MM.1S (cell line): ENCODE data around the gene CNTD1.
A peak's percentile ranks its signal among the peaks of the same experiment; 100 is the strongest.

Source experiments
- DNase-seq: peaks from one replicate; pipeline ENCODE4 v3.0.0-alpha.2; 2015
- H2AFZ ChIP-seq: fragments of 300-600 bp; sonication (generic); 2 replicates; pipeline ENCODE4 v1.6.0; 2016; ENCODE audit warnings: antibody characterized with exemption, low read length
- H3F3A ChIP-seq: fragments of 300-600 bp; sonication (generic); 2 replicates; pipeline ENCODE4 v1.6.1; 2016; ENCODE audit warnings: mild to moderate bottlenecking, antibody characterized with exemption, low read length, moderate library complexity, mixed read lengths; ENCODE audit not compliant: insufficient read depth
- H3K27ac ChIP-seq: fragments of 300-600 bp; sonication (generic); 2 replicates; pipeline ENCODE4 v1.5.1; 2016; ENCODE audit warnings: mild to moderate bottlenecking, low read length
- H3K27me3 ChIP-seq: fragments of 300-600 bp; sonication (generic); replicated peaks from 2 replicates; pipeline ENCODE4 v1.6.0; 2016; ENCODE audit warnings: low read length; ENCODE audit not compliant: insufficient read depth
- H3K36me3 ChIP-seq: fragments of 300-600 bp; sonication (generic); replicated peaks from 2 replicates; pipeline ENCODE4 v1.6.1; 2016; ENCODE audit warnings: mild to moderate bottlenecking, low read length, mixed read lengths; ENCODE audit not compliant: insufficient read depth
- H3K4me1 ChIP-seq: fragments of 300-600 bp; sonication (generic); 2 replicates; pipeline ENCODE4 v1.6.1; 2016; ENCODE audit warnings: low read length, mixed read lengths
- H3K4me2 ChIP-seq: fragments of 300-600 bp; sonication (generic); 2 replicates; pipeline ENCODE4 v1.6.0; 2016; ENCODE audit warnings: low read depth, low read length
- H3K4me3 ChIP-seq: fragments of 300-600 bp; sonication (generic); 2 replicates; pipeline ENCODE4 v1.5.1; 2016; ENCODE audit warnings: low read length, mixed read lengths
- H3K79me2 ChIP-seq: fragments of 300-600 bp; sonication (generic); 2 replicates; pipeline ENCODE4 v1.6.1; 2016; ENCODE audit warnings: mixed run types, low read length, mixed read lengths
- H3K9ac ChIP-seq: fragments of 300-600 bp; sonication (generic); 2 replicates; pipeline ENCODE4 v1.6.1; 2016; ENCODE audit warnings: low read length, mixed read lengths
- H3K9me2 ChIP-seq: fragments of 300-600 bp; sonication (generic); replicated peaks from 2 replicates; pipeline ENCODE4 v1.6.1; 2016; ENCODE audit warnings: mild to moderate bottlenecking, low read length, mixed read lengths; ENCODE audit not compliant: insufficient read depth
- H3K9me3 ChIP-seq: fragments of 300-600 bp; sonication (generic); replicated peaks from 2 replicates; pipeline ENCODE4 v1.6.1; 2016; ENCODE audit warnings: mild to moderate bottlenecking, low read length, mixed read lengths; ENCODE audit not compliant: insufficient read depth
- H4K20me1 ChIP-seq: fragments of 300-600 bp; sonication (generic); 2 replicates; pipeline ENCODE4 v1.6.1; 2016; ENCODE audit warnings: mild to moderate bottlenecking, low read length, moderate library complexity, mixed read lengths; ENCODE audit not compliant: insufficient read depth
- CTCF ChIP-seq: fragments of 300-600 bp; sonication (generic); IDR thresholded peaks from 2 replicates; pipeline ENCODE4 v1.5.1; 2016; ENCODE audit warnings: antibody characterized with exemption, low read length, mixed read lengths
- EZH2 ChIP-seq: fragments of 300-600 bp; sonication (generic); optimal IDR thresholded peaks from 2 replicates; pipeline ENCODE3; 2017; ENCODE audit warnings: low read depth, mild to moderate bottlenecking, antibody characterized with exemption, low read length, mixed read lengths
- EZH2phosphoT487 ChIP-seq: fragments of 300-600 bp; sonication (generic); IDR thresholded peaks from 2 replicates; pipeline ENCODE4 v1.6.1; 2018; ENCODE audit warnings: antibody characterized with exemption, low read length

The CNTD1 gene

DNA sequence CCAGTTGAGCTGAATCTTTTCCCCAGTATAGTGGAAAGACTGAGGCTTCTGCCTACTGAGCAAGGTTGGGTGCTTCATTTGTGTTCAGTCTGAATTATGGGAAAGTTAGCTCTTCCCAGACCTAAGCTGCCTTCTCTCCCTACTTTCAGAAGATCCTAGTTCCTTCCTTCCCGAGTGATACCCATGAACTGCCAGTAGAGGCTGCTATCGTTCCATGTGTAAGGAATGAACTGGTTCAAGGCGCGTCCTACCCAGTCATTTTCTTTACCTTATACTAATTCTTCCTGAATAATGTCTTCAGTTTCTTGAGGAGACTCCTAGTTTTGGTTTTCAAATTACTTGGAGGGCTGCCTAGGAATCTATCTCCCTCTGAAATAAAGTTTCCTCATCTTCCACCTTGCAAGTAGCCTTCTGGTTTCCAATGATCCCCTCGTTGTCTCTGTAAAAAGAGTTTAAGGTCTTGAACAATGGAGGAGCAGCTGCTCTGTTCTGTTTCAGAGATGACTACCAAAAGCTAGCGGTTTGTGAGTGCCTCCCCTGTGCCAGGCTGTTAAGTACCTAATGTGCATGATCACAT is 44.8 kb downstream of the CNTD1 start:
- H2AFZ ChIP-seq: no peak overlapping the region
- H4K20me1 ChIP-seq: no peaks in the 10 kb centered on the region
- peaks cover 28% of the 10 kb centered on the region; the same call in 1 of the 2 replicates for H3K36me3 ChIP-seq
- H3K27me3 ChIP-seq: no peaks in the 10 kb centered on the region
- no peaks in the 10 kb centered on the region for H3K4me1 ChIP-seq
- TF ChIP-seq CTCF (peak; percentile 77), EZH2 (no peak), EZH2phosphoT487 (no peak)
- H3K4me2 ChIP-seq: no peak overlapping the region
- no peak overlapping the region for H3K4me3 ChIP-seq
- no peaks in the 10 kb centered on the region for H3K9me3 ChIP-seq
- H3K79me2 ChIP-seq: peaks cover 3% of the 10 kb centered on the region
- H3F3A ChIP-seq: peaks cover 11% of the 10 kb centered on the region
- H3K27ac ChIP-seq: no peak overlapping the region
- no peaks in the 10 kb centered on the region for H3K9me2 ChIP-seq
- no peak for DNase-seq
- no peak overlapping the region for H3K9ac ChIP-seq

DNA sequence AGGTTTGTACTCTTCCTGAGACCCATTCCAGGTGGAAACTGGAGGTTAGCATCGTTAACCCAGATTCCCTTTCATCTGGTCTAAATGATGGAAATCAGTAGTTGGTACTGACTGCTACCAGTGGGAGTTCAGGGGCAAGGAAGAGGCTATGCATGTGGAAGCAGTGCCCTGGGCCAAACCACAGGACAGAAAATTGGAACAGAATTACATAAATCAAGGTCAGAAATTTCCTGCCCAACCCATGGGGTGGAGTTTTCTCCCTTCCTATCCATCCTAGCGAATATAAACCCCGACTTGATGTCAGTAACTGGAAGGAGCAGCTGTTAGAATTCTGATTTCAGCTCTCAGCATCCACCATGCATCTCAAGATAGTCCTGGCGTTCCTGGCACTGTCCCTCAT is 45.6 kb downstream of the CNTD1 start, which contains the start of gene AOC2:
Gene AOC2, plus strand, starts transcription at position 310 of the 400 bp plus-strand sequence. Its CDS starts 47 bp downstream, at position 357.
- H3K9me3 ChIP-seq: no peaks in the 10 kb centered on the region
- H3K27me3 ChIP-seq: no peaks in the 10 kb centered on the region
- no peaks in the 10 kb centered on the region; the same call in 1 of the 2 replicates for H3K79me2 ChIP-seq
- no peaks in the 10 kb centered on the region for H4K20me1 ChIP-seq
- no peak within 1 kb of the TSS for H3K27ac ChIP-seq
- H3K4me1 ChIP-seq: peaks cover 5% of the 10 kb centered on the region
- H3K36me3 ChIP-seq: peaks cover 21% of the 10 kb centered on the region; the same call in 1 of the 2 replicates
- DNase-seq: no peak
- no peak within 1 kb of the TSS for H3K4me2 ChIP-seq
- H2AFZ ChIP-seq: no peak within 1 kb of the TSS
- no peak within 1 kb of the TSS for H3K9ac ChIP-seq
- H3F3A ChIP-seq: peaks cover 11% of the 10 kb centered on the region
- no peaks in the 10 kb centered on the region for H3K9me2 ChIP-seq
- no peak for TF ChIP-seq CTCF
- TF ChIP-seq EZH2: no peak
- no peak for TF ChIP-seq EZH2phosphoT487
- H3K4me3 ChIP-seq: no peak within 1 kb of the TSS

DNA sequence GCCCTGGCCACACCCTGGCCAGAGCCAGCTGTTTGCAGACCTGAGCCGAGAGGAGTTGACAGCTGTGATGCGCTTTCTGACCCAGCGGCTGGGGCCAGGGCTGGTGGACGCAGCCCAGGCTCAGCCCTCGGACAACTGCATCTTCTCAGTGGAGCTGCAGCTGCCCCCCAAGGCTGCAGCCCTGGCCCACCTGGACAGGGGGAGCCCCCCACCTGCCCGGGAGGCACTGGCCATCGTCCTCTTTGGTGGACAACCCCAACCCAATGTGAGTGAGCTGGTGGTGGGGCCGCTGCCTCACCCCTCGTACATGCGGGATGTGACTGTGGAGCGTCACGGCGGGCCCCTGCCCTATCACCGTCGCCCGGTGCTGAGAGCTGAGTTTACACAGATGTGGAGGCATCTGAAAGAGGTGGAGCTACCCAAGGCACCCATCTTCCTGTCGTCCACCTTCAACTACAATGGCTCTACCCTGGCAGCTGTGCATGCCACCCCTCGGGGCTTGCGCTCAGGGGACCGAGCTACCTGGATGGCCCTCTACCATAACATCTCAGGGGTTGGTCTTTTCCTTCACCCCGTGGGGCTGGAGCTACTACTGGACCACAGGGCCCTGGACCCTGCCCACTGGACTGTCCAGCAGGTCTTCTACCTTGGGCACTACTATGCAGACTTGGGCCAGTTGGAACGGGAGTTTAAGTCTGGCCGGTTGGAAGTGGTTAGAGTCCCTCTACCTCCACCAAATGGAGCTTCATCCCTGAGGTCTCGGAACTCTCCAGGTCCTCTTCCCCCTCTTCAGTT is 46.3 kb downstream of the CNTD1 start:
- Histone ChIP-seq H3K27ac (no peak overlapping the region), H3K4me3 (no peak overlapping the region), H3K9me2 (no peaks in the 10 kb centered on the region), H3K36me3 (peaks cover 17% of the 10 kb centered on the region; the same call in 1 of the 2 replicates), H3K79me2 (no peaks in the 10 kb centered on the region), H3K4me2 (no peak overlapping the region), H3K4me1 (peaks cover 11% of the 10 kb centered on the region), H3K9ac (no peak overlapping the region), H3K9me3 (no peaks in the 10 kb centered on the region), H3F3A (peaks cover 11% of the 10 kb centered on the region), H2AFZ (no peak overlapping the region), H4K20me1 (no peaks in the 10 kb centered on the region), H3K27me3 (no peaks in the 10 kb centered on the region)
- DNase-seq: no peak
- TF ChIP-seq EZH2phosphoT487 (no peak), EZH2 (no peak), CTCF (no peak)
